SW 1271 (cell line): Measurements from ENCODE around the gene SLC13A5.
A peak's percentile ranks its signal among the peaks of the same experiment; 100 is the strongest.
"Not testable (repeated sequence)": the region's sequence is repeated elsewhere in the genome, so short reads cannot be mapped to it uniquely, and the experiment has no call there.

Experiments
- DNase-seq, 2 experiments: peaks; one replicate each; lab custom pipeline; 2025; lab: John Stamatoyannopoulos, UW

The SLC13A5 gene

GRCh38 chr17:6684460-6684783 is 28.7 kb downstream of the SLC13A5 start:
- no peak for DNase-seq

GRCh38 chr17:6683730-6684459 is 29.3 kb downstream of the SLC13A5 start:
- DNase-seq = no peak

GRCh38 chr17:6683081-6683684 is 30.0 kb downstream of the SLC13A5 start:
- no peak for DNase-seq

- no peak for DNase-seq
Measured at GRCh38 chr17:6682339-6682738, 30.8 kb downstream of the SLC13A5 start.

GRCh38 chr17:6681671-6682070 is 31.5 kb downstream of the SLC13A5 start:
- no peak for DNase-seq

- DNase-seq = no peak
Measured at GRCh38 chr17:6681176-6681575, 32.0 kb downstream of the SLC13A5 start.

- no peak for DNase-seq
Measured at GRCh38 chr17:6679241-6679640, 33.9 kb downstream of the SLC13A5 start.

- DNase-seq = no peak
Measured at GRCh38 chr17:6677946-6678345, 35.2 kb downstream of the SLC13A5 start.

GRCh38 chr17:6677158-6677831 is 35.9 kb downstream of the SLC13A5 start:
- DNase-seq = no peak

GRCh38 chr17:6676802-6677157 is 36.4 kb downstream of the SLC13A5 start:
- no peak for DNase-seq

GRCh38 chr17:6675201-6675825 is 37.9 kb downstream of the SLC13A5 start:
- no peak for DNase-seq

GRCh38 chr17:6674586-6674985 is 38.6 kb downstream of the SLC13A5 start:
- no peak for DNase-seq

GRCh38 chr17:6671431-6671830 is 41.7 kb downstream of the SLC13A5 start:
- DNase-seq = no peak

GRCh38 chr17:6670999-6671398 is 42.2 kb downstream of the SLC13A5 start:
- no peak for DNase-seq

GRCh38 chr17:6670571-6670970 is 42.6 kb downstream of the SLC13A5 start:
- DNase-seq = no peak

- DNase-seq = no peak
Measured at GRCh38 chr17:6669479-6670212, 43.5 kb downstream of the SLC13A5 start.

GRCh38 chr17:6668727-6669425 is 44.3 kb downstream of the SLC13A5 start:
- no peak for DNase-seq

- DNase-seq = no peak
Measured at GRCh38 chr17:6668219-6668618, 45.0 kb downstream of the SLC13A5 start.

GRCh38 chr17:6667516-6667915 is 45.7 kb downstream of the SLC13A5 start:
- DNase-seq = no peak

- no peak for DNase-seq
Measured at GRCh38 chr17:6666557-6666956, 46.6 kb downstream of the SLC13A5 start.

- DNase-seq = peak; percentile 16 to 71
Measured at GRCh38 chr17:6666077-6666521, 47.1 kb downstream of the SLC13A5 start.

GRCh38 chr17:6663200-6663599 is 50.0 kb downstream of the SLC13A5 start:
- DNase-seq = not testable (repeated sequence)
